CD4-positive, CD25-positive, alpha-beta regulatory T cell (primary cell): Measurements from ENCODE around the gene CDKN1B. TPM values are rescaled to one million over a fixed set of nuclear protein-coding genes. Genes with fewer than 3 reads are reported as not detected.

Source experiments
- ATAC-seq, 2 donors: fragments of 150-1000 bp; cut with Tn5 transposase; one replicate each; pipeline ENCODE4 v1.10.0; 2021; ENCODE audit warnings: low read depth in 2 of 2, moderate number of reproducible peaks in 2 of 2, moderate library complexity in 1 of 2
- DNase-seq, 3 donors: peaks; one replicate each; pipeline versions ENCODE4 v3.0.0 to v3.0.0-alpha.2; 2012 to 2022; ENCODE audit warnings: mixed read lengths in 1 of 3
- H3K27ac ChIP-seq: one replicate; pipeline ENCODE4 v1.7.0; 2013; ENCODE audit warnings: mild to moderate bottlenecking, low read length; ENCODE audit not compliant: insufficient read depth, poor library complexity, severe bottlenecking
- H3K27me3 ChIP-seq: one replicate; pipeline ENCODE4 v1.7.0; 2013; ENCODE audit warnings: low read length; ENCODE audit not compliant: control insufficient read depth, insufficient read depth
- H3K36me3 ChIP-seq: one replicate; pipeline ENCODE4 v1.7.0; 2013; ENCODE audit warnings: mild to moderate bottlenecking, low read length, moderate library complexity; ENCODE audit not compliant: control insufficient read depth, insufficient read depth
- H3K4me1 ChIP-seq: 2 replicates; pipeline ENCODE4 v1.7.0; 2013; ENCODE audit warnings: mild to moderate bottlenecking, low read length; ENCODE audit not compliant: insufficient read depth, control insufficient read depth, poor library complexity, severe bottlenecking
- H3K4me3 ChIP-seq: one replicate; pipeline ENCODE4 v1.7.0; 2013; ENCODE audit warnings: low read depth, mild to moderate bottlenecking, low read length, moderate library complexity
- H3K9me3 ChIP-seq, 2 experiments: 1 replicate in 1 of 2; 2 replicates in 1 of 2; pipeline ENCODE4 v1.7.0; 2013; ENCODE audit warnings: low read length in 2 of 2, mild to moderate bottlenecking in 1 of 2, moderate library complexity in 1 of 2; ENCODE audit not compliant: control insufficient read depth in 2 of 2
- H3K27ac Mint-ChIP-seq, 3 donors: one replicate each; pipeline ENCODE4 v1.8.0; 2020 to 2022; ENCODE audit warnings: mild to moderate bottlenecking in 3 of 3, mixed read lengths in 3 of 3, moderate library complexity in 2 of 3
- H3K27me3 Mint-ChIP-seq: one replicate; pipeline ENCODE4 v1.8.0; 2022; ENCODE audit warnings: mild to moderate bottlenecking, mixed read lengths
- H3K36me3 Mint-ChIP-seq: one replicate; pipeline ENCODE4 v1.8.0; 2020; ENCODE audit warnings: mixed read lengths
- H3K4me1 Mint-ChIP-seq, 4 donors: one replicate each; pipeline ENCODE4 v1.8.0; 2020 to 2022; ENCODE audit warnings: mixed read lengths in 4 of 4, mild to moderate bottlenecking in 1 of 4
- H3K4me3 Mint-ChIP-seq, 4 donors: one replicate each; pipeline ENCODE4 v1.8.0; 2020 to 2022; ENCODE audit warnings: mild to moderate bottlenecking in 4 of 4, mixed read lengths in 4 of 4, moderate library complexity in 3 of 4
- H3K9me3 Mint-ChIP-seq, 7 donors: one replicate each; pipeline ENCODE4 v1.8.0; 2020 to 2022; ENCODE audit warnings: mixed read lengths in 7 of 7, mild to moderate bottlenecking in 3 of 7, moderate library complexity in 2 of 7
- polyA plus RNA-seq, 4 donors: library from polyadenylated mRNA; unstranded; fragments of 300-500 nt; fragmentation: Illumina TruSeq; gene quantifications; one replicate each; pipeline ENCODE4 v1.2.3, GENCODE V29; 2021
- total RNA-seq: library from RNA; stranded (reverse); gene quantifications from one replicate; pipeline ENCODE4 v1.2.3, GENCODE V29; 2022

CDKN1B gene
- total and polyA plus RNA-seq, 5 donors from 2014 or later = 13.4 to 391 (median 23.3) TPM

DNA sequence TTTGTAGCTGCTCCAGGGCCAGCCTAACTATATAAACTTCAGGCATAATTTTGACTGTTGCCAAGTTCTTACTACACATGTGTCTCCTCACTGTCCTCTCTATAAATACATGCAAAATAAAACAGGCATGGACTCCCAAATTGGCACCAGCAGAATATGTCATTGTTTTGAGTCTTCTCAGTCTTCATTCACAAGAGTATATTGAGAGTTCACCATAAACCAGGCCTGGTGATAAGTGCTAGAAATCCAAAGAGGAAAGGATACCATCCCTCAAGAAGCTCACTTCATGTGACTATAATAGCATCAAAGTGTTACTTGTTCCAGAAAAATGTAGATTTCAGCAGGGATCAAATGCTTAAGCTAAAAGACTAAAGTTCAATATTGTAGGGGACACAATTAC lies 34.9 kb upstream of the CDKN1B start:
- Mint-ChIP-seq H3K36me3 (peaks cover 5% of the 10 kb centered on the region), H3K27ac (peak overlapping the region in 1 of 3 donors; percentile 2), H3K4me1 (peaks cover 0 to 4% (median 1%) of the 10 kb centered on the region in 4 donors), H3K9me3 (no peaks in the 10 kb centered on the region), H3K4me3 (no peak overlapping the region), H3K27me3 (no peaks in the 10 kb centered on the region)
- no peaks in the 10 kb centered on the region for H3K27me3 ChIP-seq
- DNase-seq = no peak
- H3K4me1 ChIP-seq = no peaks in the 10 kb centered on the region
- H3K36me3 ChIP-seq = no peaks in the 10 kb centered on the region
- H3K9me3 ChIP-seq = no peaks in the 10 kb centered on the region
- H3K27ac ChIP-seq = no peak overlapping the region
- ATAC-seq = no peak
- no peak overlapping the region for H3K4me3 ChIP-seq

DNA sequence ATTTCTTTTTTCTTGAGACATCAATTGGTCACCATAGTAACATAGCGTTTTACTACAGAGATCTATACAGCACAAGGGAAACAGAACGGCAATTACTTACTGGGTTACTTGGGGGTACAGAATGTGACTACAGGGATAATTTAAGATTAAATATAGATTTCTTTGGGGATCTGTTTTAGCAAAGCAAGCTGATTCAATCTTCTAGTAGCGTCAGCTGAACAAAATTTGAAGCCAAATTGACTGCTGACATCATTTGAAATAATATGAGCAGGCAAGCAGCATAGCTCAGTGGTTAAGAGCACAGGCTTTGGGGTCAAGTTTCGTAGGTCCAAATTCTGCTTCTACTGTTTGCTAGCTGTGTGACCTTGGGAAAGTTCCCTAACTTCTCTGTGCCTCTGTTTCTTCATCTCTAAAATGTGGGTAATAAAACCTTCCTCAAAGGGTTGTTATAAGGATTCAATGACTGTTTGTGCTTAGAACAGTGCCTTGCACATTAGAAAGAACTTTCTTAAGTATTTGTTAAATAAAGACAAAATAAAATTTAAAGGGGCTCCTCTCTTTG lies 34.0 kb upstream of the CDKN1B start:
- Histone ChIP-seq H3K9me3 (no peaks in the 10 kb centered on the region), H3K27me3 (no peaks in the 10 kb centered on the region), H3K4me3 (no peak overlapping the region), H3K4me1 (no peaks in the 10 kb centered on the region), H3K27ac (no peak overlapping the region), H3K36me3 (no peaks in the 10 kb centered on the region)
- H3K9me3 Mint-ChIP-seq = no peaks in the 10 kb centered on the region
- ATAC-seq (no peak), DNase-seq (no peak)
- no peak overlapping the region for H3K4me3 Mint-ChIP-seq
- no peaks in the 10 kb centered on the region for H3K27me3 Mint-ChIP-seq
- no peak overlapping the region for H3K27ac Mint-ChIP-seq
- peaks cover 11% of the 10 kb centered on the region for H3K36me3 Mint-ChIP-seq
- peaks cover 0 to 9% (median 1%) of the 10 kb centered on the region in 4 donors for H3K4me1 Mint-ChIP-seq

DNA sequence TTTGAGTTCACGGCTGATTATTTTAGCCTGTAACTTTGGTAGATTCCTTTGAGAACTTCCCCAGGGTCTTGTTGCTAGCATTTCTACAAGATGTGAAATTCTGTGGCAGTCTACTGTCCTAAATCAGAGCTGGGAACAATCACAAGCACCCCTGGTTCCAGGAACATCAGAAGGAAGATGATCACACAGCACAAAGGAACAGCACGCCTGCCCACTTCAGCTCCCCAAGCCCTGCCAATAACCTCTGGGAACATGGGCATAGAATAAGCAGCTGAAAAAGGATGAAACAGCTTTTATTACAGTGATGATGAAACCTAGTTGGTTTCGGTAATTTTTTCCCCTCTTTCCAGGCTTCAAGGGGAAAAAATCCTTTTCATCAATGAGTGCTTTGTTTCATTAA lies 33.4 kb upstream of the CDKN1B start:
- Histone ChIP-seq H3K27ac (no peak overlapping the region), H3K9me3 (no peaks in the 10 kb centered on the region), H3K4me3 (no peak overlapping the region), H3K4me1 (no peaks in the 10 kb centered on the region), H3K27me3 (no peaks in the 10 kb centered on the region), H3K36me3 (no peaks in the 10 kb centered on the region)
- H3K4me1 Mint-ChIP-seq = peaks cover 0 to 9% (median 1%) of the 10 kb centered on the region in 4 donors
- no peak overlapping the region for H3K27ac Mint-ChIP-seq
- DNase-seq (no peak), ATAC-seq (no peak)
- no peaks in the 10 kb centered on the region for H3K27me3 Mint-ChIP-seq
- no peaks in the 10 kb centered on the region for H3K9me3 Mint-ChIP-seq
- peaks cover 16% of the 10 kb centered on the region for H3K36me3 Mint-ChIP-seq
- H3K4me3 Mint-ChIP-seq = no peak overlapping the region

DNA sequence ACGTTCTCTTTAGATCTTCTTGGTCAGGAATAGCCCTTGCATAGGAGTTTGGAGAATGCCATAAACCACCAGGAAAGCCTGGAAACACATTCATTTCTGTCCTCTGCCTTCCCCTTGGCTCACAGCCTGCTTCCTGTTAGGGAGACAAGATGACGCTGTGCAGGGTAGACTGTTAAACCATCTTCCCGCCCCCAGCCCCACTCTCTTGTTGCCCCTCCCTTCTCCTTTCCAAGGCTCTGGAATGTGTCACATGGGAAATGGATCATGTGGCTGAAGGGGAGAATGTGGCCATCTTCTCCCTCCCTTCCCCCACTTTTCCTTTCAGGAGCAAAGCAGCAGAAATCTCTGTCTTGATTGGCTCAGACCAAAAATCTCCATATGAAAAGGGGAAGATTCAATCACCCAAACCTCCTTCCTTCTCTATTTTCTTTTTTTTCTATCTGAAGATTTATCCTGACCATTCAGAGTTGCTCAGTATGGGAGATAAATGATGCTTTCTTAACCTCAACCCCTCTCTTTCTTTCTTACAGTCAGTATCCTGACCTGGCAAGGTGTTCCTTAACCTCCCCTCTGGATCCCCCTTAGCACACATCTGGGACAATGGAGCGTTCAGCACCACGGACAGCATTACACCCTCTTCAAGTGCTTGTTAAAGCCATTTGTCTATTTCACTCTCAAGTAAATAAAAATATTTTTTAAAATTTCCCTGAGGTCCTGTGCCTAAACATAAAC lies 32.6 kb upstream of the CDKN1B start:
- Histone ChIP-seq H3K4me3 (no peak overlapping the region), H3K4me1 (peaks cover 1% of the 10 kb centered on the region), H3K27ac (no peak overlapping the region), H3K27me3 (no peaks in the 10 kb centered on the region), H3K9me3 (no peaks in the 10 kb centered on the region), H3K36me3 (no peaks in the 10 kb centered on the region)
- peaks cover 18% of the 10 kb centered on the region for H3K36me3 Mint-ChIP-seq
- peaks cover 0 to 5% (median 2%) of the 10 kb centered on the region in 4 donors for H3K4me1 Mint-ChIP-seq
- H3K9me3 Mint-ChIP-seq = no peaks in the 10 kb centered on the region
- ATAC-seq (no peak), DNase-seq (peak in 1 of 3 donors; percentile 29)
- peak overlapping the region in 1 of 3 donors; percentile 20 for H3K27ac Mint-ChIP-seq
- H3K27me3 Mint-ChIP-seq = no peaks in the 10 kb centered on the region
- H3K4me3 Mint-ChIP-seq = no peak overlapping the region

DNA sequence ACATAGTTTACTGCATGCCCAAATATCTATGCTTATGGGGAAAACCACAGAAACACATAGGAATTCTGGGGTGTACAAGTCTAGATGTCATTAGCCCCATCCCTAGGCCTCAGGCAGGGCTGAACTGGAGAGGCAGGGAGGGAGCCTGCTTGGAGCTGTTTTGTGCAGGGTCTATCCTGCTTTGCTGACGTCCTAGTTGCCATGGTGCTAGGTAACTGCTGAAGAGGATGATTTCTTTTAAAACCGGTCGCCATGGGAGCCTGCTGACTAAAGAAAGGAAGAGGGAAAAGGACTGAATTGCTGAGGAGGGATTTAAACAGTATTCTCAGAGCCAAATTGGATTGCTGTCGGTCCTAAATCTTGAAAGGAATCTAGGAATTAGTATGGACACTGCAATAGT lies 31.9 kb upstream of the CDKN1B start:
- H3K36me3 ChIP-seq = no peaks in the 10 kb centered on the region
- no peaks in the 10 kb centered on the region for H3K27me3 Mint-ChIP-seq
- ATAC-seq (no peak), DNase-seq (no peak)
- no peak overlapping the region for H3K27ac ChIP-seq
- H3K4me3 Mint-ChIP-seq = peak overlapping the region in 1 of 4 donors; percentile 38
- H3K27me3 ChIP-seq = no peaks in the 10 kb centered on the region
- H3K27ac Mint-ChIP-seq = no peak overlapping the region
- no peaks in the 10 kb centered on the region for H3K9me3 Mint-ChIP-seq
- no peaks in the 10 kb centered on the region for H3K9me3 ChIP-seq
- peaks cover 18% of the 10 kb centered on the region for H3K36me3 Mint-ChIP-seq
- H3K4me3 ChIP-seq = no peak overlapping the region
- H3K4me1 Mint-ChIP-seq = peaks cover 4 to 12% (median 5%) of the 10 kb centered on the region in 4 donors
- peaks cover 5% of the 10 kb centered on the region for H3K4me1 ChIP-seq

DNA sequence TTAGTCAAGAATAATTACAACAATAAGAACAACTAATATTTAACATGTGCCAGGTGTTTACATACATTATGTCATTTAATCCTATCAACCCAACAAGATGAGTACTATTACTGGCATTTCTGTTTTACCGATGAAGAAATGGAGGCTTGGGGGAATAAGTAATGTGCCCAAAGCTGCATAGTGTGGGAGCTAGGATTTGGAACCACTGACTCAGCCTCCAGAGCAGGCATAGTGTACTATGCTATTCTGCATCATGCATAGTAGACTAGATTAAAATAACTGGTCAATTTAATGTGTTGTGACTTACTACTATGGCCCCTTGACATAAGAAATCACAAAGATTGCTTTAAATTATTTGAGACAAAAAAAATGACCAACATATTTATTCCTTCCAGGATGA lies 30.7 kb upstream of the CDKN1B start:
- Histone ChIP-seq H3K9me3 (no peaks in the 10 kb centered on the region), H3K4me3 (no peak overlapping the region), H3K27ac (no peak overlapping the region), H3K4me1 (peaks cover 5% of the 10 kb centered on the region), H3K36me3 (no peaks in the 10 kb centered on the region), H3K27me3 (no peaks in the 10 kb centered on the region)
- H3K9me3 Mint-ChIP-seq = no peaks in the 10 kb centered on the region
- ATAC-seq (no peak), DNase-seq (no peak)
- no peak overlapping the region for H3K27ac Mint-ChIP-seq
- H3K4me1 Mint-ChIP-seq = peaks cover 7 to 17% (median 8%) of the 10 kb centered on the region in 4 donors
- H3K4me3 Mint-ChIP-seq = no peak overlapping the region
- no peaks in the 10 kb centered on the region for H3K27me3 Mint-ChIP-seq
- peaks cover 14% of the 10 kb centered on the region for H3K36me3 Mint-ChIP-seq

DNA sequence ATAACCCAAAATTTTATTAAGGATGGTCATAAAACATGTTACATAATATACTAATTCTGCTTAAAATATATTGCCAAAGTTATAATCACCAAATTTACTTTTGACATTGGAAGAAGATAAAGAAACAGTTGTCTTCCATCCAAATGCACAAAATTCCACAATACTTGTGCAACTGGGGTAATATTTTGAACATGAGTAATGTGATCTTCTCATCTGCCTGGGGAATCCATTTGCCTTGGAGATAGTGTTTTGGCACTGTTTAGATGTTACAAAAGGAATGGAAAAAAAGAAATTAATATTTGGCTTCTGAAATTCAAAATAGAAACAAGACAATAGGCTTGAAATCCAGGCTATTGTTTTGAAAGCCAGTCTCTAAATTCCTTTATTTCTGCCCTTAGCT lies 30.2 kb upstream of the CDKN1B start:
- Histone ChIP-seq H3K9me3 (no peaks in the 10 kb centered on the region), H3K4me1 (peaks cover 7% of the 10 kb centered on the region), H3K27me3 (no peaks in the 10 kb centered on the region), H3K27ac (no peak overlapping the region), H3K36me3 (no peaks in the 10 kb centered on the region), H3K4me3 (no peak overlapping the region)
- Mint-ChIP-seq H3K9me3 (no peaks in the 10 kb centered on the region), H3K4me1 (peaks cover 7 to 19% (median 11%) of the 10 kb centered on the region in 4 donors), H3K4me3 (no peak overlapping the region), H3K27me3 (no peaks in the 10 kb centered on the region), H3K27ac (no peak overlapping the region), H3K36me3 (peaks cover 14% of the 10 kb centered on the region)
- ATAC-seq (no peak), DNase-seq (no peak)
